ENCODE data around the gene PCDHGB4.

The PCDHGB4 gene

DNA sequence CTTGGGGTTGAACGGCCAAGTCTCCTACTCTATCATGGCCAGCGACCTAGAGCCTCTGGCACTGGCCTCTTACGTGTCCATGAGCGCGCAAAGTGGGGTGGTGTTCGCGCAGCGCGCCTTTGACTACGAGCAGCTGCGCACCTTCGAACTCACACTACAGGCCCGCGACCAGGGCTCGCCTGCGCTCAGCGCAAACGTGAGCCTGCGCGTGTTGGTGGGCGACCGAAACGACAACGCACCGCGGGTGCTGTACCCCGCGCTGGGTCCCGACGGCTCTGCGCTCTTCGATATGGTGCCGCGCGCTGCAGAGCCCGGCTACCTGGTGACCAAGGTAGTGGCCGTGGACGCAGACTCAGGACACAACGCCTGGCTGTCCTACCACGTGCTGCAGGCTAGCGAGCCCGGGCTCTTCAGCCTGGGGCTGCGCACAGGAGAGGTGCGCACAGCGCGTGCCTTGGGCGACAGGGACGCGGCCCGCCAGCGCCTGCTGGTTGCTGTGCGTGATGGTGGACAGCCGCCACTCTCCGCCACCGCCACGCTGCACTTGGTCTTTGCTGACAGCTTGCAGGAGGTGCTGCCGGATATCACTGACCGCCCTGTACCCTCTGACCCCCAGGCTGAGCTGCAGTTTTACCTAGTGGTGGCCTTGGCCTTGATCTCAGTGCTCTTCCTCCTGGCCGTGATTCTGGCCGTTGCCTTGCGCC is 12.2 kb downstream of the PCDHGB4 start:
- TF ChIP-seq TCF12 (IDR thresholded peaks at IDR 0.05; ENCODE audit: low read depth) (no peak), TEAD4 (IDR thresholded peaks at IDR 0.05) (no peak), CEBPB (IDR thresholded peaks at IDR 0.05) (no peak), NFIC (IDR thresholded peaks at IDR 0.05) (no peak), RAD21 (IDR thresholded peaks at IDR 0.05; ENCODE audit: low read depth) (no peak), ZBTB7A (IDR thresholded peaks at IDR 0.05; ENCODE audit: low read depth) (no peak), EGR1 (IDR thresholded peaks at IDR 0.05) (no peak), FOXM1 (IDR thresholded peaks at IDR 0.05; ENCODE audit: borderline replicate concordance, low read depth) (no peak), YY1 (IDR thresholded peaks at IDR 0.05; ENCODE audit: low read depth) (no peak), TAF1 (IDR thresholded peaks at IDR 0.05; ENCODE audit: low read depth) (no peak), EP300 (IDR thresholded peaks at IDR 0.05; ENCODE audit: borderline replicate concordance) (no peak), CREB1 (IDR thresholded peaks at IDR 0.05; ENCODE audit: low read depth) (no peak)
- TF ChIP-seq, protein P1, sequence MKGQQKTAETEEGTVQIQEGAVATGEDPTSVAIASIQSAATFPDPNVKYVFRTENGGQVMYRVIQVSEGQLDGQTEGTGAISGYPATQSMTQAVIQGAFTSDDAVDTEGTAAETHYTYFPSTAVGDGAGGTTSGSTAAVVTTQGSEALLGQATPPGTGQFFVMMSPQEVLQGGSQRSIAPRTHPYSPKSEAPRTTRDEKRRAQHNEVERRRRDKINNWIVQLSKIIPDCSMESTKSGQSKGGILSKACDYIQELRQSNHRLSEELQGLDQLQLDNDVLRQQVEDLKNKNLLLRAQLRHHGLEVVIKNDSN (IDR thresholded peaks at IDR 0.05), result no peak
- TF ChIP-seq, protein P2, sequence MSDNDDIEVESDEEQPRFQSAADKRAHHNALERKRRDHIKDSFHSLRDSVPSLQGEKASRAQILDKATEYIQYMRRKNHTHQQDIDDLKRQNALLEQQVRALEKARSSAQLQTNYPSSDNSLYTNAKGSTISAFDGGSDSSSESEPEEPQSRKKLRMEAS (IDR thresholded peaks at IDR 0.05), result no peak
- TF ChIP-seq, protein P3, sequence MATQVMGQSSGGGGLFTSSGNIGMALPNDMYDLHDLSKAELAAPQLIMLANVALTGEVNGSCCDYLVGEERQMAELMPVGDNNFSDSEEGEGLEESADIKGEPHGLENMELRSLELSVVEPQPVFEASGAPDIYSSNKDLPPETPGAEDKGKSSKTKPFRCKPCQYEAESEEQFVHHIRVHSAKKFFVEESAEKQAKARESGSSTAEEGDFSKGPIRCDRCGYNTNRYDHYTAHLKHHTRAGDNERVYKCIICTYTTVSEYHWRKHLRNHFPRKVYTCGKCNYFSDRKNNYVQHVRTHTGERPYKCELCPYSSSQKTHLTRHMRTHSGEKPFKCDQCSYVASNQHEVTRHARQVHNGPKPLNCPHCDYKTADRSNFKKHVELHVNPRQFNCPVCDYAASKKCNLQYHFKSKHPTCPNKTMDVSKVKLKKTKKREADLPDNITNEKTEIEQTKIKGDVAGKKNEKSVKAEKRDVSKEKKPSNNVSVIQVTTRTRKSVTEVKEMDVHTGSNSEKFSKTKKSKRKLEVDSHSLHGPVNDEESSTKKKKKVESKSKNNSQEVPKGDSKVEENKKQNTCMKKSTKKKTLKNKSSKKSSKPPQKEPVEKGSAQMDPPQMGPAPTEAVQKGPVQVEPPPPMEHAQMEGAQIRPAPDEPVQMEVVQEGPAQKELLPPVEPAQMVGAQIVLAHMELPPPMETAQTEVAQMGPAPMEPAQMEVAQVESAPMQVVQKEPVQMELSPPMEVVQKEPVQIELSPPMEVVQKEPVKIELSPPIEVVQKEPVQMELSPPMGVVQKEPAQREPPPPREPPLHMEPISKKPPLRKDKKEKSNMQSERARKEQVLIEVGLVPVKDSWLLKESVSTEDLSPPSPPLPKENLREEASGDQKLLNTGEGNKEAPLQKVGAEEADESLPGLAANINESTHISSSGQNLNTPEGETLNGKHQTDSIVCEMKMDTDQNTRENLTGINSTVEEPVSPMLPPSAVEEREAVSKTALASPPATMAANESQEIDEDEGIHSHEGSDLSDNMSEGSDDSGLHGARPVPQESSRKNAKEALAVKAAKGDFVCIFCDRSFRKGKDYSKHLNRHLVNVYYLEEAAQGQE (IDR thresholded peaks at IDR 0.05; ENCODE audit: low read depth), result no peak

DNA sequence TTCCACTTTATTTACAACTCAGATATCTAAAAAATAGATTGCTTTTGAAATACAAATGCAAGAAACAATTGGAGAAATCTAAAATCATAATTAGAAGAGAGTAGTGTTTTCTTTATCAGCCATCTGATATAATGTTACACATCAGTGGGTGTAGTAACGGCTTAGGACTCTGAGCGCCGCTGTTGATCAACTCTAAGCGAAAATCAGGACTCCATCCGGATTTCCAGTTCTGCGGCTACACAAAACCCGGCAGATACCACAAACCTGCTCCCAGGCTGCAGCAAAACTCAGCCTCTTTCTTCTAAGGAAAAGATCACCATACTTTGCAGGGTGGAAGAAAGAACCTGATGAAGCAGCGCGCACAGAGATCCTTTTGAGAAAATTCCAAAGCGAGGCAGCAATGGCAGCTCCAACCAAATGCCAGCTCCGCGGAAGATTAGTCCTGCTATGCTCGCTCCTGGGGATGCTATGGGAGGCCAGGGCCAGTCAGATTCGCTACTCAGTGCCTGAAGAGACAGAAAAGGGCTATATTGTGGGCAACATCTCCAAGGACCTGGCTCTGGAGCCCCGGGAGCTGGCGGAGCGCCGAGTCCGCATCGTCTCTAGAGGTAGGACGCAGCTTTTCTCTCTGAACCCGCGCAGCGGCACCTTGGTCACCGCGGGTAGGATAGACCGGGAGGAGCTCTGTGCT is 15.2 kb downstream of the PCDHGB4 start, which contains the start of gene PCDHGA9:
PCDHGA9 (plus strand) TSS at position 226 of the 691 bp plus-strand sequence; CDS start at position 401, 175 bp downstream.
- TF ChIP-seq TAF1 (IDR thresholded peaks at IDR 0.05; ENCODE audit: low read depth) (no peak), RAD21 (IDR thresholded peaks at IDR 0.05; ENCODE audit: low read depth) (peak; percentile 50)

DNA sequence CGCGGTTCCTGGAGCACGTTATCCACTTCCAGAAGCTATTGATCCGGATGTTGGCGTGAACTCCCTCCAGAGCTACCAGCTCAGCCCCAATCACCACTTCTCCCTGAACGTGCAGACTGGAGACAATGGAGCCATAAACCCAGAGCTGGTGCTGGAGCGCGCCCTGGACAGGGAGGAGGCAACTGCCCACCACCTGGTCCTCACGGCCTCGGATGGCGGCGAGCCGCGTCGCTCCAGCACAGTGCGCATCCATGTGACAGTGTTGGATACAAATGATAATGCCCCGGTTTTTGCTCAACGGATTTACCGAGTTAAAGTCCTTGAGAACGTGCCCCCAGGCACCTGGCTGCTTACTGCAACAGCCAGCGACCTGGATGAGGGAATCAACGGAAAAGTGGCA is 15.9 kb downstream of the PCDHGB4 start:
- TF ChIP-seq, protein P2 (IDR thresholded peaks at IDR 0.05), result no peak
- no peak for TF ChIP-seq RAD21 (IDR thresholded peaks at IDR 0.05; ENCODE audit: low read depth)
- no peak for TF ChIP-seq CEBPB (IDR thresholded peaks at IDR 0.05)
- no peak for TF ChIP-seq EP300 (IDR thresholded peaks at IDR 0.05; ENCODE audit: borderline replicate concordance)
- no peak for TF ChIP-seq TAF1 (IDR thresholded peaks at IDR 0.05; ENCODE audit: low read depth)
- TF ChIP-seq YY1 (IDR thresholded peaks at IDR 0.05; ENCODE audit: low read depth), result no peak
- TF ChIP-seq, protein P1 (IDR thresholded peaks at IDR 0.05), result no peak
- no peak for TF ChIP-seq EGR1 (IDR thresholded peaks at IDR 0.05)
- no peak for TF ChIP-seq FOXM1 (IDR thresholded peaks at IDR 0.05; ENCODE audit: borderline replicate concordance, low read depth)
- TF ChIP-seq, protein P3 (IDR thresholded peaks at IDR 0.05; ENCODE audit: low read depth), result no peak
- TF ChIP-seq TCF12 (IDR thresholded peaks at IDR 0.05; ENCODE audit: low read depth), result no peak
- no peak for TF ChIP-seq NFIC (IDR thresholded peaks at IDR 0.05)
- no peak for TF ChIP-seq ZBTB7A (IDR thresholded peaks at IDR 0.05; ENCODE audit: low read depth)
- TF ChIP-seq TEAD4 (IDR thresholded peaks at IDR 0.05), result no peak
- TF ChIP-seq CREB1 (IDR thresholded peaks at IDR 0.05; ENCODE audit: low read depth), result no peak

DNA sequence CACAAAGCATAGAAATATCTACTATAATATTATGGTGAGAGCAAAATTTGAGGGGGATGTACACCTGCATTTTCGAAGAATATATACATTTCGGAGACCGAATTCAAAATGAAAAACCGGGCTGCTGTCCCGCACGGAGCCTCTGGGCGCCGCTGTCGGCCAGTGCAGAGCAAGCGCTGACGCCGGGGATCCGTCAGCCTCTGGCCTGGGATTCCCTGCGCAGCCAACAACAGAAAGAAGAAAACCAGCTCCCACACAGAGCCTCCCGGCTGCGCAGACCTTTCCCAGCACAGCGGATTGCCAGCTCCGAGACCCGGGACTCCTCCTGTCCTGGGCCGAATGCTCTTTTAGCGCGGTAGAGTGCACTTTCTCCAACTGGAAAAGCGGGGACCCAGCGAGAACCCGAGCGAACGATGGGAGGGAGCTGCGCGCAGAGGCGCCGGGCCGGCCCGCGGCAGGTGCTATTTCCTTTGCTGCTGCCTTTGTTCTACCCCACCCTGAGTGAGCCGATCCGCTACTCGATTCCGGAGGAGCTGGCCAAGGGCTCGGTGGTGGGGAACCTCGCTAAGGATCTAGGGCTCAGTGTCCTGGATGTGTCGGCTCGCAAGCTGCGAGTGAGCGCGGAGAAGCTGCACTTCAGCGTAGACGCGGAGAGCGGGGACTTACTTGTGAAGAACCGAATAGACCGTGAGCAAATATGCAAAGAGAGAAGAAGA is 20.4 kb downstream of the PCDHGB4 start, which contains the start of gene PCDHGB6:
PCDHGB6 (plus strand) TSS at position 232 of the 716 bp plus-strand sequence; CDS start at position 414, 182 bp downstream.
- peak; percentile 26; the same call in 1 of the 2 replicates for TF ChIP-seq RAD21 (IDR thresholded peaks at IDR 0.05; ENCODE audit: low read depth)

DNA sequence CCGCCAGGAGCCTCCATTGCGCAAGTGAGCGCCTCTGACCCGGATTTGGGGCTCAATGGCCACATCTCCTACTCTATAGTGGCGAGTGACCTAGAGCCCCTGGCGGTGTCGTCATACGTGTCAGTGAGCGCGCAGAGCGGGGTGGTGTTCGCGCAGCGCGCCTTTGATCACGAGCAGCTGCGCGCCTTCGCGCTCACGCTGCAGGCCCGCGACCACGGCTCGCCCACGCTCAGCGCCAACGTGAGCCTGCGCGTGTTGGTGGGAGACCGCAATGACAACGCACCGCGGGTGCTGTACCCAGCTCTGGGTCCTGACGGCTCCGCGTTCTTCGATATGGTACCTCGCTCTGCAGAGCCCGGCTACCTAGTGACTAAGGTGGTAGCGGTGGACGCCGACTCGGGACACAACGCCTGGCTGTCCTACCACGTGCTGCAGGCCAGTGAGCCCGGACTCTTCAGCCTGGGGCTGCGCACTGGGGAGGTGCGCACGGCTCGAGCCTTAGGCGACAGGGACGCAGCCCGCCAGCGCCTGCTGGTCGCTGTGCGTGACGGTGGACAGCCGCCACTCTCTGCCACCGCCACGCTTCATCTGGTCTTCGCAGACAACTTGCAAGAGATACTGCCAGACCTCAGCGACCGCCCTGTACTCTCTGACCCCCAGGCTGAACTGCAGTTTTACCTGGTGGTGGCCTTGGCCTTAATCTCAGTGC is 22.3 kb downstream of the PCDHGB4 start:
- TF ChIP-seq TEAD4 (IDR thresholded peaks at IDR 0.05), result no peak

All from Ishikawa (cell line).